Measurements from ENCODE around the gene CIAO2A.
A peak's percentile ranks its signal among the peaks of the same experiment; 100 is the strongest.
"Not testable (repeated sequence)": the region's sequence is repeated elsewhere in the genome, so short reads cannot be mapped to it uniquely, and the experiment has no call there.

The CIAO2A gene

DNA sequence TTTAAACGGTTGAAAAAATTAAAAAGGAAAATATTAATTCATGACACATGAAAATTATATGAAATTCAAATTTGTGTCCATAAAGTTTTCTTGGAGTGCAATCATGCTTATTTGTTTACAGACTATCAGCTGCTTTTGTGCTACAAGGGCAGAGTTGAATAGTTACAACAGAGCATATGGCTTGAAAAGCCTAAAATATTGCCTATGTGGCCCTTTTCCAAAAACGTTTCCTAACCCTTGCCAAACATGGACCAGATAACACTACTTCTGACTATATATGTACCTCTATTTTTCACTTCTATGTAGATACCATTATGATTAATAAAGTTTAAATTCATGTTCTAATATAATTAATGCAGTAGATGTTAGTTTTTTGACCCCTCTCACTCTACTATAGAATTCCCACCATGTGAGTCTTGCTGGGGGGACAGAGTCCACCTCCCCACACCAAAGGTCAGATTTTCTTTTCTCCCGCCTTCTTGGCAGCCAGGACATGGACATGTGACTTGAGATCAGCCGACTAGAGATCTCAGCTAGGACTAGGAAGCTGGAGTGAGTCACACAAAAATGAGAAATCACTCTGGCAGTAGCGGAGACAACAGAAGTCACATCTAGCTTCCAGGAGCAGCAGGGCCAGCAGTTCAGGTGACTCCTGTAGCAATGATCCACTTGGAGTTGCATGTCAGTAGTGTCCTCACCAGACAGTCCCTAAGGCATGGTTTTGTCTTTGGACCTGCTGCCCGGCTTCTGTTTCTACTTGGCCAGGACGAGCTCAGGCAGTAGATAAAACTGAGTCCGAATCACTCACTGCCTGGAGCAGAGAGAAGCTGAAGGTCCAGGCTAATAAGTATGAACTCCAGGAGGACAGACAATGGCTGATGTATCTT, 22.4 kb downstream of the CIAO2A start:
- DNase-seq: no peak

DNA sequence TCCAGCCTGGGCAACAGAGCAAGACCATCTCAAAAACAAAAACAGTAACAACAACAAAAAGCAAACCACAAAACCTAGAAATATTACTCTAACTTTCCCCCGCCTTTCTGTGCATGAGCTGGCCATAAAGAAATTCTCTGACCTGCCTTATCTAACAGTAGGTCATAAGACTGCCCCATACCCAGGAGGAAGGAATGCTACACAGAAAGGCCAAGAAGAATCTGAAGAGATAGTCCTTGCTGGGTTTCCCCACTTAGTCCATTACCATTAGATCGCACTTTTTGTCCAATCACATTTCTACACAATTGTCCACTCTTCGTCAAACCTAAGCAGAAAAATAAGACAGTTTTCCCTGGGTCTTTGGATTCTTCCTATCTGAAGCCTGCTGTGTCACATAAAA, 23.5 kb downstream of the CIAO2A start:
- no peak for DNase-seq

- no peak for DNase-seq
Measured at GRCh38 chr15:64068133-64068532, 25.5 kb downstream of the CIAO2A start.

GRCh38 chr15:64067564-64068030, 26.0 kb downstream of the CIAO2A start:
- peak; percentile 22 to 44 (median 26) for DNase-seq

DNA sequence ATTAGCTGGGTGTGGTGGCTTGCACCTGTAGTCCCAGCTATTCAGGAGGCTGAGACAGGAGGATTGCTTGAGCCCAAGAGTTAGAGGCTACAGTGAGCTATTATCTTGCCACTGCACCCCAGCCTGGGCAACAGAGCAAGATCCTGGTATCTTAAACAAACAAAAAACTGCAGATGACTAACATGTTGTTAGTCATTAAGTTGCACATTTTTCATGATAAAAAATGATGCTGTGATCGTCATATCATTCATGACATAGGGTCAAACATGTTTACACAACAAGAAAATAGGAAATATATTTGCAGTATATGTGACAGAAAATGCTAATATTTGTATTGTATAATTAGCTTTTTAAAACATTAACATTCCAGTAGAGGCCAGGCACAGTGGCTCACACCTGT, 27.2 kb downstream of the CIAO2A start:
- no peak for DNase-seq

DNA sequence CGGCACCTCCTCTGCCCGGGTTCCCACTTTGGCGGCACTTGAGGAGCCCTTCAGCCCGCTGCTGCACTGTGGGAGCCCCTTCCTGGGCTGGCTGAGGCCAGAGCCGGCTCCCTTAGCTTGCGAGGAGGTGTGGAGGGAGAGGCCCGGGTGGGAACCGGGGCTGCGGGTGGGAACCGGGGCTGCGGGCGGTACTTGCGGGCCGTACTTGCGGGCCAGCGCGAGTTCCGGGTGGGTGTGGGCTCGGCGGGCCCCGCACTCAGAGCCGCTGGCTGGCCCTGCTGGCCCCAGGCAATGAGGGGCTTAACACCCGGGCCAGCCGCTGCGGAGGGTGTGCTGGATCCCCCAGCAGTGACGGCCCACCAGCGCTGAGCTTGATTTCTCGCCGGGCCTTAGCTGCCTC, 32.9 kb downstream of the CIAO2A start:
- no peak for DNase-seq

DNA sequence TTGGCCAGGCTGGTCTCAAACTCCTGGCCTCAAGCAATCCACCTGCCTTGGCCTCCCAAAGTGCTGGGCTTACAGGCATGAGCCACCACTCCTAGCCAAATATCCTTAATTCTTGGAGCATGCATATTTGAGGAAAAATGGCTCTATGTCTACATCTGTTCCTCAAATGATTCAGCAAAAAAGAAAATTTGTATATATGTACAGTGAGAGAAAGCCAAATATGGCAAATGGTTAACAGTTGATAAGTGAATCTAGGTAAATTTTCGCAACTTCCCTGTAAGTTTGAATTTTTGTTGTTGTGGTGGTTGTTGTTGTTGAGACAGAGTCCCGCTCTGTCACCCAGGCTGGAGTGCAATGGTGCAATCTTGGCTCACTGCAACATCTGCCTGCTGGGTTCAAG, 34.5 kb downstream of the CIAO2A start:
- DNase-seq: not testable (repeated sequence)

DNA sequence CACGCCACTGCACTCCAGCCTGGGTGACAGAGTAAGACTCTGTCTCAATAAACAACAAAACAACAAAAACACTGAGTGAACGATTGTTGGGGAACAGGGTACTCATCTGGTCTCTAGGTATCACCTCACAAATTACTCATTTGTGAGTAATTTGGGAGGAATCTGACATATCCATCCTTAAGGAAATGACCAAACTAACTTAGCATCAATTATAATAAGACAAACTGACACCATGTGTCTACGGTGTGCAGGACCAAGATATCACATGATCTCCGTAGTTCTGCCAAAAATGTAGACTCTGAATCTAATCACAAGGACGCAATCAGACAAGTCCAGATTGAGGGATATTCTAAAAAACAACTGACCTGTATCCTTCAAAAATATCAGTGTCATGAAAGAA, 35.4 kb downstream of the CIAO2A start:
- no peak for DNase-seq

- not testable (repeated sequence) for DNase-seq
Measured at GRCh38 chr15:64053674-64054073, 40.0 kb downstream of the CIAO2A start.

DNA sequence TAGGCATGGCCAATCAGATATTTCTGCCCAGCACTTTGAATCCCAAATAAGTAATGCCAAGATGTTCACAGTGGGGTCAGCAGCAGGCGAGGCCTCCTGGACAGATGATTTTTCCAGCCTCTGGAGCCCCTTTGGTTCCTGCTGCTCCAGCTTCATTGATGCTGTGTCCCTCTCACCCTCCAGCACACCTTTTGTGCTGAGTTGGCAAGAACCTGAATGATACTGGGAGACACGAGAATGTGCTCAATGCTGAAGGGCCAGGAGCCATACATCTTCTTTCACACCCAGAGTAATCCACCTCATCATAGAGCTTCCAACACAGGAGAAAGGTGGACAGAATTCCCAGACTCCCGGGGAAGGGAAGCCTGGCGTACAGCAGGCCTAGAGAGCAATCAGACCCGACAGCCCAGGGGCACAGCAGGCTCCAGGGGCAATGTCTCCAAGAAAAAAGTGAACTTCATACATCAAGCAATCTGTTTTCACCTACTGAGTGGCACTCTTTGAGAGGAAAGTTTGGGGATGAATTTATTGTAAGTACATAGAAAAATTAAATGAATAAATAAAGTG, 40.6 kb downstream of the CIAO2A start:
- no peak for DNase-seq

GRCh38 chr15:64051407-64052259, 42.0 kb downstream of the CIAO2A start:
- DNase-seq: no peak

- DNase-seq: no peak
Measured at GRCh38 chr15:64051093-64051402, 42.6 kb downstream of the CIAO2A start.

DNA sequence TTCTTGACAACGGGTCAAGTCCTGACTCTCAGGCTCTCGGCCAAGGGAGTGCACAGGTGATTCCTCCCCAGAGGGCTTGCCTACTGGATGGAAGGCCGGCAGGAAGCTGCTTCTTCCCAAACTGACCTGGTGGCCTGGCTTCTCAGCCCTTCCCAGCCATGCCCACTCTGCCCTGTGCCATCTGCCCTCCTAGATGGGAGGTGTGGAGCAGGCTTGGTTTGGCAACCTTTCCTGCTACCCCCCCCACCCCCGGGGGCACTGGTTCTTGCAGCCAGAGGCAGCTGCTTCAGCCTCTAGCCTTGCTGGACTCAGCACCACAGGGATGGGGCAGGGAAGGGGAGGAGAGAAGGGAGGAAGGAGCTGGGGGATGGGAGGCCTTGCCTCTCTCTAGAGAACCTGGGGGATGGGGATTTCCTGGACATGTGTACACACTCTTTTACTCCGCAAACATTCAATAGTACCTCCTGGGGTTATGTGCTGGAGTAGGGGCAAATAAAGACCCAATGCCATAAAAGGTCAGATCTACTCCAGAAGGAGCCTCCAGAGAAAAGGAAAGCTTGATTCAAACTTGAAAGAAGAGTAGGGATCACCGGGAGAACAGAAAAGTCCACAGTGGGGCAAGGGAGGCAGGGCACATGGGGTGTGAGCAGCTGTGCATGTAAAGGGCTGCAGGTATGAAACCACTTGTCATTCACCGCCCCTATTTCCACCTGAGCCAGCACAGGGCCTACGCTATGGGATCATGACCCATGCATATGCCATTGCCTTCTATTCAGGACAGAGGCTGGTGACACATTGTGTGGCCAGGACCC, 43.2 kb downstream of the CIAO2A start:
- no peak for DNase-seq

GRCh38 chr15:64048781-64049460, 44.7 kb downstream of the CIAO2A start:
- no peak for DNase-seq

DNA sequence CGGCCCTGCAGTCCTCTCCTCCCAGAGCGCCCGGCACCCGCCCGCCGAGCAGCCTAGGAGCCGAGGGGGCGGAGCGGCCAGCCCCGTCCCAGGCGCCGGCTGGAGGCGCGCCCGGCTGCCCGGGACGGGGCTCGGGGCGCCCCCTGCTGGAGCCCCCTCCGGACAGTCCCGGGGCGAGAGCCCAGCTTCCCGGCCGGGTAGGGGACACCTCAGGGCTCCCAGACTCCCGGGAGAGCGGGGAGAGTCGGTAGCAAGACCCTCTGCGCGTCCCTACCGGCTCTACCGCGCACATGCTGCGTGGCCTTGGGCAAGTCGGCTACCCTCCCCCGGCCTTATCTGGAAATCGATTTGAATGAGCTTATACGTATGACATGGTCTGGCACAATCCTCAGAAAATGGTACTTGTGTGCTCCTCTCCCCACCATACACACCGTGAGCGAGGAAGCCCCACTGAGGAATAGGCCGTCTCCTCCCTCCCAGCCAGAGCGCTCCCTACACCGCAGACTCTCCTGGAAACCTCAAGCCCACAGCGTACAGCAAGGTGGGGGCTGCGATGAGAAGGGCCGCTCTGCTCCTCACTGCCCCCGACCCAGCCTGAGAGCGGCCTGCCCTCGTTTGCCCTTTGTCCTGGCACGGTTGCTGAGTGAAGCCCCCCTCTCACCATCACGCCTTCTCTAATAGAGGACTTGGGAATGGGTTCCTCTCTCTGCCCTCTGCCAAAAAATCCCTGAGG, 47.1 kb downstream of the CIAO2A start, which contains the start of gene DAPK2:
Gene DAPK2, minus strand, starts transcription at position 65 of the 733 bp plus-strand sequence. CDS start 6,224 bp downstream, outside the sequence.
- peak in 3 of 4 experiments; percentile 18 to 60 (median 29) for DNase-seq

DNA sequence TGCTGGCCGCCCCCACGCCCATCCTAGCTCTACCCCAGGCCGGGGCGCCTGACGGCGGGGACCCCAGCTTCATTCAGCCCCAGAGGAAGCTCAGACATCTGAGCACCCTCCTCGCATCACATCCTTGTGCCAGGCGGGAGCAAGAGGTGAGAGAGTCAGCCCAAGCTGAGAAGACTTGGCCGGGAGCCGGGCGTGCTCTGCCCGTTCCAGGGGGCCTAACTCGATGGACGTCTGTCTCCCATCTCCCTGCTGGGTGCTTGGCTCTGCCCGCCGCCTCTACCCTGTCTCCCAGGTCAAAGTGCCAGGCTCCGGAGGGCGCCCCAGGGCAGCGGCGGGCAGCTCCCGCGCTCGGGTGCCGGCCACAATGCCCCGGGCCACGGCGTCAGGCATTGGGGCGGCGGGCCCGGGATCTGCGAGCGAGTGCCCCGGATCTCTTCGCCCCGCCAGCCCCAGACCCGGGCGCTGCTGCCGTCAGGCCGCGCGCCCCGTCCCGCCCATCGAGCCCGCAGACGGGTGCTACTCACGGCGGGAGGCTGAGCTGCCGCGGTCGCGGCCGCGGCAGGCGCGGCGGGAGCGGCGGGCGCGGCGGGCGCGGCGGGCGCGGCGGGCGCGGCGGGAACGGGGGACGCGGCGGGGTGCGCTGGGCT, 47.7 kb downstream of the CIAO2A start:
- DNase-seq: no peak

- no peak for DNase-seq
Measured at GRCh38 chr15:64045101-64045435, 48.6 kb downstream of the CIAO2A start.

DNA sequence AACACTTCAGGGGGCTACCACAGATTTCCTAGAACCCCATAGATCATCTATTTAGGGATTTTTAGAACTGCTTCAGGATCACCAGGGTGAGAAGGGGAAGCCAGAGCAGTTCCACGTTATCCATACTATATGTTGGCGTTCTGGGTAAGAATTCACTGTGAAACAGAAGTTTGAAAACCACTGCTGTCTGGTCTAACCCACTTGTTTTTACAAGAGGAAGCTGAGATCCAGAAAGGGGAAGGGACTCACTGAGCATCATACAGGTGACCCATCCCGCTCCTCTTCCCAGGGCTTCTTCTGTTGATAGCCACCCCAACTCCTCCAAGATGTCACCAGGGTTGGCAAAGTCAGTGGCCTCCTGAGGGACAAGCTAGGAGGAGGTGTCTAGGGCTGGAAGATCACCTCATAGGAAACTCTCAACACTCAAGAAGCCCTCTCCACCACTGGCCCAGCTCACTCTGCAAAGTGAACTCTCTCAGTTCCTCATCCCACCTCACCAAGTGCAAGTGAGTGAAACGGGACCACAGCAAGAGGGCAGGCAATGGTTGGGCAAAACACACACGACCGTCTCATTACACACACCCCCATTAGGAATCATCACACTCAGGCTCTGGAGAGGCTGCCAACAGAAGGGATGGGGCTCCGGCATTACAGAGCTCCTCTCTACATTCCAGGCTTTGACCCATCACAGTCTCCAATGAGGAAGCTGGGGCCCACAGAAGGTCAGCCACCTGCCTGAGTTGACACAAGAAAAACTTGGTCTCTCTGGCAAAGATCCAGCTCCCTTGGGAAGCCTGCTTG, 49.1 kb downstream of the CIAO2A start:
- no peak for DNase-seq

DNA sequence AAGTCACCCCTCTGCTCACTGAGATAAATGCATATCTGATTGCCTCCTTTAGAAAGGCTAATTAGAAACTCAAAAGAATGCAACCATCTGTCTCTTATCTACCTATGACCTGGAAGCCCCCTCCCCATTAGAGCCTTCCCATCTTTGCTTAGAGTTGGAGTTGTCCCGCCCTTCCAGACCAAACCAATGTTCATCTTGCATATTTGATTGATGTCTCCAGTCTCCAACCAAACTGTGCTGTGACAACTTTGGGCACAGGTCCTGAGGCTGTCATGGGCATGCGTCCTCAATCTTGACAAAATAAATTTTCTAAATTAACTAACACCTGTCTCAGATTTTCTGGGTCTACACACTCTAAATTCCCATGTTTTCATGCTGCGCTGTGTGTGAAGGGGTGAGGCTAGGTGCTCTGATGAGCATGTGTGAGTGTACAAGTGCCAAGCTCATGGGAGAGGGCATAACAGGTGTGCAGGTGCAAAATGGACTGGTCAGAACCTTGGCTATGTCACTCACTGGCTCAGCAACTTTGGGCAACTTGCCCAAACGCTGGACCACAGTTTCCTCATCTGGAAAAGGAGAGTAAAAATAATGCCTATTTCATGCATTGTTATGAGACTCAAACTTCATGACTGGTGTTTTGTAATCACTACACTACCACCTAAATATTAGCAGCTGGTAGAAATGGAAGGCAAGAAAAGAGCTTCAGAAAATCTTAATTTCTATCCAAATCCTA, 54.6 kb downstream of the CIAO2A start:
- DNase-seq: no peak
